ENCODE measurements around the gene PTGES.

The PTGES gene

GRCh38 chr9:129716091-129716490, 36.8 kb downstream of the PTGES start:
- DNase-seq = no peak

- DNase-seq = no peak
Observed at GRCh38 chr9:129714511-129715061, 38.3 kb downstream of the PTGES start.

GRCh38 chr9:129713402-129713679, 39.5 kb downstream of the PTGES start:
- no peak for DNase-seq

- DNase-seq = no peak
Observed at GRCh38 chr9:129712634-129713401, 40.0 kb downstream of the PTGES start.

- no peak for DNase-seq
Observed at GRCh38 chr9:129710169-129710453, 42.7 kb downstream of the PTGES start.

- no peak for DNase-seq
Observed at GRCh38 chr9:129709438-129710168, 43.2 kb downstream of the PTGES start.

GRCh38 chr9:129708793-129709192, 44.0 kb downstream of the PTGES start:
- DNase-seq = no peak

- DNase-seq = no peak
Observed at GRCh38 chr9:129704807-129705206, 48.0 kb downstream of the PTGES start.

- DNase-seq = no peak
Observed at GRCh38 chr9:129703667-129704355, 49.0 kb downstream of the PTGES start.

GRCh38 chr9:129702589-129703520, 50.0 kb downstream of the PTGES start:
- DNase-seq = no peak

GRCh38 chr9:129701549-129701948, 51.3 kb downstream of the PTGES start:
- DNase-seq = no peak

- DNase-seq = no peak
Observed at GRCh38 chr9:129701054-129701453, 51.8 kb downstream of the PTGES start.

GRCh38 chr9:129698254-129698757, 54.5 kb downstream of the PTGES start:
- DNase-seq = no peak

GRCh38 chr9:129697656-129698253, 55.1 kb downstream of the PTGES start:
- no peak for DNase-seq

- no peak for DNase-seq
Observed at GRCh38 chr9:129696944-129697655, 55.7 kb downstream of the PTGES start.

GRCh38 chr9:129695870-129696269, 57.0 kb downstream of the PTGES start:
- no peak for DNase-seq

GRCh38 chr9:129694243-129694646, 58.6 kb downstream of the PTGES start:
- DNase-seq = no peak

- no peak for DNase-seq
Observed at GRCh38 chr9:129693741-129694140, 59.1 kb downstream of the PTGES start.

GRCh38 chr9:129692534-129692933, 60.3 kb downstream of the PTGES start:
- no peak for DNase-seq
